ENCODE measurements around the gene ST6GALNAC3.
"Not testable (repeated sequence)": the region's sequence is repeated elsewhere in the genome, so short reads cannot be mapped to it uniquely, and the experiment has no call there.

ST6GALNAC3 gene

GRCh38 chr1:76048926-76049325 lies 25.6 kb upstream of the ST6GALNAC3 start:
- no peak overlapping the region for H3K4me3 ChIP-seq (ENCODE audit: low read depth in 1 of 2, low read length in 1 of 2)
- no peak for TF ChIP-seq CTCF (IDR thresholded peaks at IDR 0.05)
- H3K27ac ChIP-seq = no peak overlapping the region
- no peaks in the 10 kb centered on the region for H3K36me3 ChIP-seq
- H3K4me1 ChIP-seq (ENCODE audit: control insufficient read depth in 1 of 2, insufficient read depth in 1 of 2, low read depth in 1 of 2, low read length in 1 of 2) = no peaks in the 10 kb centered on the region
- H3K27me3 ChIP-seq = no peaks in the 10 kb centered on the region
- no peaks in the 10 kb centered on the region for H3K9me3 ChIP-seq

- no peaks in the 10 kb centered on the region for H3K36me3 ChIP-seq
- no peaks in the 10 kb centered on the region for H3K4me1 ChIP-seq (ENCODE audit: control insufficient read depth in 1 of 2, insufficient read depth in 1 of 2, low read depth in 1 of 2, low read length in 1 of 2)
- H3K9me3 ChIP-seq = no peaks in the 10 kb centered on the region
- H3K4me3 ChIP-seq (ENCODE audit: low read depth in 1 of 2, low read length in 1 of 2) = no peak overlapping the region
- no peaks in the 10 kb centered on the region for H3K27me3 ChIP-seq
- no peak overlapping the region for H3K27ac ChIP-seq
- no peak for TF ChIP-seq CTCF (IDR thresholded peaks at IDR 0.05)
Observed at GRCh38 chr1:76049498-76049897, 25.0 kb upstream of the ST6GALNAC3 start.

GRCh38 chr1:76050073-76050472 lies 24.5 kb upstream of the ST6GALNAC3 start:
- H3K36me3 ChIP-seq; H3K9me3 ChIP-seq; H3K27ac ChIP-seq; H3K27me3 ChIP-seq; H3K4me3 ChIP-seq (ENCODE audit: low read depth in 1 of 2, low read length in 1 of 2); H3K4me1 ChIP-seq (ENCODE audit: control insufficient read depth in 1 of 2, insufficient read depth in 1 of 2, low read depth in 1 of 2, low read length in 1 of 2): not testable (repeated sequence)

- H3K4me3 ChIP-seq (ENCODE audit: low read depth in 1 of 2, low read length in 1 of 2) = no peak overlapping the region
- no peaks in the 10 kb centered on the region for H3K9me3 ChIP-seq
- no peaks in the 10 kb centered on the region for H3K4me1 ChIP-seq (ENCODE audit: control insufficient read depth in 1 of 2, insufficient read depth in 1 of 2, low read depth in 1 of 2, low read length in 1 of 2)
- no peaks in the 10 kb centered on the region for H3K36me3 ChIP-seq
- TF ChIP-seq CTCF (IDR thresholded peaks at IDR 0.05) = no peak
- H3K27me3 ChIP-seq = no peaks in the 10 kb centered on the region
- H3K27ac ChIP-seq = no peak overlapping the region
Observed at GRCh38 chr1:76053021-76053420, 21.5 kb upstream of the ST6GALNAC3 start.

- H3K27me3 ChIP-seq = no peaks in the 10 kb centered on the region
- H3K4me1 ChIP-seq (ENCODE audit: control insufficient read depth in 1 of 2, insufficient read depth in 1 of 2, low read depth in 1 of 2, low read length in 1 of 2) = no peaks in the 10 kb centered on the region
- H3K27ac ChIP-seq = no peak overlapping the region
- H3K4me3 ChIP-seq (ENCODE audit: low read depth in 1 of 2, low read length in 1 of 2) = no peak overlapping the region
- H3K36me3 ChIP-seq = no peaks in the 10 kb centered on the region
- TF ChIP-seq CTCF (IDR thresholded peaks at IDR 0.05) = no peak
- no peaks in the 10 kb centered on the region for H3K9me3 ChIP-seq
Observed at GRCh38 chr1:76054359-76054758, 20.2 kb upstream of the ST6GALNAC3 start.

GRCh38 chr1:76055987-76056386 lies 18.6 kb upstream of the ST6GALNAC3 start:
- no peak overlapping the region for H3K27ac ChIP-seq
- H3K36me3 ChIP-seq = no peaks in the 10 kb centered on the region
- TF ChIP-seq CTCF (IDR thresholded peaks at IDR 0.05) = no peak
- H3K4me3 ChIP-seq (ENCODE audit: low read depth in 1 of 2, low read length in 1 of 2) = no peak overlapping the region
- no peaks in the 10 kb centered on the region for H3K4me1 ChIP-seq (ENCODE audit: control insufficient read depth in 1 of 2, insufficient read depth in 1 of 2, low read depth in 1 of 2, low read length in 1 of 2)
- H3K27me3 ChIP-seq = no peaks in the 10 kb centered on the region
- no peaks in the 10 kb centered on the region for H3K9me3 ChIP-seq
